ENCODE results near the gene FICD.

FICD gene

GRCh38 chr12:108531929-108532848, 17.1 kb downstream of the FICD start:
- in situ Hi-C loops (cut with HindIII; ENCODE audit: low sequenced_read_pairs), result no loop called here
- no peak for DNase-seq (ENCODE audit: low read depth, low spot score)
- H3K4me3 ChIP-seq (ENCODE audit: low read depth, low read length), result no peak overlapping the region
- TF ChIP-seq, protein P1, sequence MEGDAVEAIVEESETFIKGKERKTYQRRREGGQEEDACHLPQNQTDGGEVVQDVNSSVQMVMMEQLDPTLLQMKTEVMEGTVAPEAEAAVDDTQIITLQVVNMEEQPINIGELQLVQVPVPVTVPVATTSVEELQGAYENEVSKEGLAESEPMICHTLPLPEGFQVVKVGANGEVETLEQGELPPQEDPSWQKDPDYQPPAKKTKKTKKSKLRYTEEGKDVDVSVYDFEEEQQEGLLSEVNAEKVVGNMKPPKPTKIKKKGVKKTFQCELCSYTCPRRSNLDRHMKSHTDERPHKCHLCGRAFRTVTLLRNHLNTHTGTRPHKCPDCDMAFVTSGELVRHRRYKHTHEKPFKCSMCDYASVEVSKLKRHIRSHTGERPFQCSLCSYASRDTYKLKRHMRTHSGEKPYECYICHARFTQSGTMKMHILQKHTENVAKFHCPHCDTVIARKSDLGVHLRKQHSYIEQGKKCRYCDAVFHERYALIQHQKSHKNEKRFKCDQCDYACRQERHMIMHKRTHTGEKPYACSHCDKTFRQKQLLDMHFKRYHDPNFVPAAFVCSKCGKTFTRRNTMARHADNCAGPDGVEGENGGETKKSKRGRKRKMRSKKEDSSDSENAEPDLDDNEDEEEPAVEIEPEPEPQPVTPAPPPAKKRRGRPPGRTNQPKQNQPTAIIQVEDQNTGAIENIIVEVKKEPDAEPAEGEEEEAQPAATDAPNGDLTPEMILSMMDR (IDR thresholded peaks at IDR 0.05; ENCODE audit: low read depth, low read length), result no peak

DNA sequence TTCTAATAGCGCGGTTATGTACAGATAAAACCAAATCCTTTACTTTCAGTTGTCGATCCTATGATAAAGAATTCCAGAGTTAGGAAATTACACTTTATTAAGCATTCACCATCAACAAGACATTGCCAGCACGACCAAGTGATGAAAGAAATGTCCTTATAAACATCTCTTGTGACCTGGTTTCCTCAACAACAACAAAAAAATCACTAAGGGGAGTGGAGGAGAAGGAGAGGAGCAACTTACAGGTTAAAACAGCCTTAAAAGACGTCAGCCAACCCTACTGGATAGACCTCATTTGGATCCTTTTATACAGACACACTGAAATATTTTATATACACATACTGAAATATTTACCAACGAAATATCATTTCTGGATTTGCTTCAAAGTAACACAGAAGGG, 23.1 kb downstream of the FICD start:
- in situ Hi-C loops (cut with HindIII; ENCODE audit: low sequenced_read_pairs), result no loop called here
- no peak for DNase-seq (ENCODE audit: low read depth, low spot score)
- H3K4me3 ChIP-seq (ENCODE audit: low read depth, low read length), result no peak overlapping the region
- TF ChIP-seq, protein P1 (IDR thresholded peaks at IDR 0.05; ENCODE audit: low read depth, low read length), result no peak

DNA sequence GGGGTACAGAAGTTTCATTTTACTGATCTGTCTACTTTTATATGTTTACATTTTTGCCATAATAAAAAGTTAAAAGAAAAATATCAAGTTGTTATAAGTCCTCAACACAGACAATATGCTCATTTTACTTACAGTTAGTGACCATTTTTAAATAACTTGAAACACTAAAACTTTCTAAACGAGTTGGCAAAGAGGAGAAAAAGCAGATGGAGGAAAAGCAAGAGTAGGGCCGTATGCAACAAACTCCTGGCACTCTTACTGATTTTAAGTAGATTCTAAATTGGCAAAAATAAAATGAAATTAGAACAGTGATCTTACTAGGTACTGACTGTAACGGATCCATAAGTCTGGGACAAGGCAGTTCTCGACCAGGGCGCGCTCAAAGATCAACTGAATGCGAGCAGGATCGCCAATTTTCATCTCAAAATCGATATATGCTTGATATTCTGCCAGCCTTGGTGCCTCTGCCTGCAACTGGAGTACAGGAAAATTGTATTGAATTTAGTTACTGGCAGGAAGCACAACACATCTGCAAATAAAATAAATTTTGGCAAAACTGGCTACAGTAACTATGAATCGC, 23.6 kb downstream of the FICD start:
- no peak for DNase-seq (ENCODE audit: low read depth, low spot score)
- in situ Hi-C loops (cut with HindIII; ENCODE audit: low sequenced_read_pairs), result no loop called here
- TF ChIP-seq, protein P1 (IDR thresholded peaks at IDR 0.05; ENCODE audit: low read depth, low read length), result no peak
- no peak overlapping the region for H3K4me3 ChIP-seq (ENCODE audit: low read depth, low read length)

- DNase-seq (ENCODE audit: low read depth, low spot score), result no peak
- no peak overlapping the region for H3K4me3 ChIP-seq (ENCODE audit: low read depth, low read length)
- TF ChIP-seq, protein P1 (IDR thresholded peaks at IDR 0.05; ENCODE audit: low read depth, low read length), result no peak
- in situ Hi-C loops (cut with HindIII; ENCODE audit: low sequenced_read_pairs), result no loop called here
Observed at GRCh38 chr12:108542320-108542719, 27.2 kb downstream of the FICD start.

DNA sequence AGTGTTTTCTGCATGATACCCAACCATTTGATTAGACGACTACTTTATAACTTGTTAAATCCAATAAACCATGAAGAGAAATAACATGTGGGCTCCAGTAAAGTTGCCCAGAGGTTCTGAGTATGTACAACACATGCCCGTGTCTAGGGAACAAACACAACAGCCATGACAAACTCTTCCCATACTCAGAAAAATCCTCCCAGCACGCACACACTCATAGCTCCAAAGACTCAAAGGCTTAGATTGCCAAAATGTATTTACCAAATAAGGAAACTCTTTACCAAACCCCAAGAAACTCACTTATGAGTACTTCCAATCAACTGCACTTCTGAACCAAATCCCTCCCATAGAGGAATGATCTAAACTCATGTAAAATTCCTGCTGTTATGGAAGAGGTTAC, 28.6 kb downstream of the FICD start:
- DNase-seq (ENCODE audit: low read depth, low spot score), result no peak

DNA sequence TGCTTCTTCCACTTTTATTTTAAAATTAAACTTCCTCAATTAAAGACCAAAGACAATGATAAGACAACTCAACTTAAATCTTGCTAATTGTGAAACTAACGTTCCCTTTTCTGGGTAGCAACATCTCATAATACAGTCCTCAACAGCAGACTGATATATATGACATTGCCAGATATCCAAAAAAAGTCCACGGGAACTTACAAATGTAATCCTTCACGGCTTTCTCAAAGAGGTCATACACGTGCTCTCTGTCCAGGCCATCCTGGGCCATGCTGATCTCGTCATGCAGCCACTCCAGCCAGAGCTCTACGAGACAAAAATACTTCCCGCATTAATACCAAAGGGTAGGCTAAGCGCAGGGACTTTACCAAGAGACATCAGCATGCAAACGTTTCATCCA, 32.6 kb downstream of the FICD start:
- TF ChIP-seq, protein P1 (IDR thresholded peaks at IDR 0.05; ENCODE audit: low read depth, low read length), result no peak
- H3K4me3 ChIP-seq (ENCODE audit: low read depth, low read length), result no peak overlapping the region
- DNase-seq (ENCODE audit: low read depth, low spot score), result no peak
- in situ Hi-C loops (cut with HindIII; ENCODE audit: low sequenced_read_pairs), result no loop called here

More for the DNA sequence above, 28.6 kb downstream of the FICD start:
- TF ChIP-seq, protein P1 (IDR thresholded peaks at IDR 0.05; ENCODE audit: low read depth, low read length), result no peak
- no peak overlapping the region for H3K4me3 ChIP-seq (ENCODE audit: low read depth, low read length)
- in situ Hi-C loops (cut with HindIII; ENCODE audit: low sequenced_read_pairs), result no loop called here
